ENCODE data around the gene C1QTNF7. TPM values are rescaled to one million over a fixed set of nuclear protein-coding genes. Genes with fewer than 3 reads are reported as not detected.
A peak's percentile ranks its signal among the peaks of the same experiment; 100 is the strongest.

Gene C1QTNF7
- total RNA-seq, 1 experiment from 2014 or later = not detected

DNA sequence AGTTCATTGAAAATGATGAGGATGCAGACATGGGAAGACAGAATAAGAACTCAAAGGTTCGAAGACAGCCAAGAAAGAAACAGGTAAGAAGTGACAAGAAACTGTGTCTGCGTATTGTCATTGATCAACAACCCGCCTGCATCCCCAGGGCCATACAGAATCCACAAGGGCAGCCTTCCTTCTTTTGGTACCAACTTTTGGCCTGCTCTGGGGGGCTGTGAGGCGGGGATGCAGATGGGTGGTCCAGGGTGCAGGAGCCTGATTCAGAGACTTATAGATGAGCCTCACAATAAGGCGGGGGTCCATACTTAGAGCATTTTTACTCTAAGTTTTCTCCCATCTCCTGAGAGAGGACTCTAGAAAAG is 50.9 kb downstream of the C1QTNF7 start:
- Histone ChIP-seq H3K36me3 (ENCODE audit: insufficient read depth, low read length) (no peaks in the 10 kb centered on the region), H3K9ac (ENCODE audit: low read length) (no peak overlapping the region), H2AFZ (ENCODE audit: low read length) (no peak overlapping the region), H3K4me2 (ENCODE audit: low read depth, low read length, poor library complexity, severe bottlenecking) (no peak overlapping the region), H3K4me1 (ENCODE audit: low read length) (peaks cover 15% of the 10 kb centered on the region), H4K20me1 (ENCODE audit: insufficient read depth, low read depth, low read length) (no peaks in the 10 kb centered on the region), H3K27ac (ENCODE audit: low read length) (no peak overlapping the region), H3K27me3 (ENCODE audit: low read length) (no peaks in the 10 kb centered on the region), H3K9me3 (ENCODE audit: low read length) (no peaks in the 10 kb centered on the region), H3K4me3 (ENCODE audit: low read length) (no peak overlapping the region), H3K9me2 (replicated peaks; ENCODE audit: insufficient read depth, low read length) (no peaks in the 10 kb centered on the region), H3K79me2 (ENCODE audit: low read length) (no peaks in the 10 kb centered on the region)
- no peak for DNase-seq

DNA sequence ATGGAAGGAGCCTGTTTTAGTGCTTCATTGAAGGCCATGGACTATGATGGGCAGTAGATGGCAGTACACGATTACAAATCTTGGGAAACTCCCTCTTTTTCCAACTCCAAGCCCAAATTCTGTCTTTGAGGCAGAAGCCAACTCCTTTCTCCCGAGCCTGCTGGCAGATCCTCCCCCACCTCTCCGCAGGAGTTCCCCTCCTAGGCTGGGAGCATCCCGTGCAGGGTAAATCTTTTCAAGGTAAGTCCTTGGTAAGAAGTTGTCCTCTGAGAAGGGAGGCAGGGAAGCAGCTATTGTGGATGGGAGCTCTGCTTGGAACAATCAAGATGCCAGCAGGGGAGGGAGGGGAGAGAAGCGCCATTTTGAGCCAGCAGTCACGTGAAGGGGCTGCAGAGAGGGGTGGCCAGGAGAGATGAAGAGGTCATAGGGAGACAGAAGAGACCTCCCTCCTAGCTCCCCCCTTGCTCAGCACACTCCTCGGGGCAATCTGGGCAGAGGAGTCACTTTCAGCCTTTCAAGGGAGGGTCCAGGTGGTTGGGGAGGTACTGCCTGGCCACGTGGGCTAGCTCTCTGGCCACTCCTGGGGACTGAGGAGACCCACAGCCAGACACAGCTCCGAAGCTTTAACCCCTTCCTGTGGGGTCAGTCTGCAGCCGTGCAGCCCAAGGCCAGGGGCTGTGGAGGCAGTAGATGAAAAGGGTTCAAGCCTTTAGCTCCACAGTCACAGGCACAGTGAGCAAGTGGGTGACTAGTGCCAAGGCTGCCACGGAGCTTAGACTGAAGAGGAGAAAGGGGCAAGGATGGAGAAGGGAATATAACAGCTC is 51.5 kb downstream of the C1QTNF7 start:
- Histone ChIP-seq H2AFZ (ENCODE audit: low read length) (no peak overlapping the region), H3K4me3 (ENCODE audit: low read length) (peak overlapping the region; percentile 1; the same call in 1 of the 2 replicates), H3K9ac (ENCODE audit: low read length) (no peak overlapping the region), H3K27ac (ENCODE audit: low read length) (no peak overlapping the region), H3K9me2 (replicated peaks; ENCODE audit: insufficient read depth, low read length) (no peaks in the 10 kb centered on the region), H4K20me1 (ENCODE audit: insufficient read depth, low read depth, low read length) (no peaks in the 10 kb centered on the region), H3K4me2 (ENCODE audit: low read depth, low read length, poor library complexity, severe bottlenecking) (peak overlapping the region; percentile 19), H3K9me3 (ENCODE audit: low read length) (no peaks in the 10 kb centered on the region), H3K79me2 (ENCODE audit: low read length) (no peaks in the 10 kb centered on the region), H3K27me3 (ENCODE audit: low read length) (no peaks in the 10 kb centered on the region), H3K4me1 (ENCODE audit: low read length) (peaks cover 15% of the 10 kb centered on the region), H3K36me3 (ENCODE audit: insufficient read depth, low read length) (no peaks in the 10 kb centered on the region)
- peak; percentile 74 for DNase-seq

DNA sequence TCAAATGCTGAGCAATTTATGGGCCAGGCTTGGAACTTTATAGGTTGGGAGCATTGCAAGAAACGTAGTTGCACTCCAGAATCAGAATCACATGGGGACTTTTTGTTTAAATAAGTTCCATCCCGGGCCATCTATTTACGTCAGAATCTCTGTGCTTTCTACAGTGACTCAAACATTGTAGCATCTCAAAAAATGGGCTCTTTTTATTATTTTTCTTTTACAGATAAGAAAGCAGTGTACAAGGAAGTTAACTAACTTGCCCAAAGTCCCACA is 52.0 kb downstream of the C1QTNF7 start:
- Histone ChIP-seq H2AFZ (ENCODE audit: low read length) (no peak overlapping the region), H3K79me2 (ENCODE audit: low read length) (no peaks in the 10 kb centered on the region), H3K4me2 (ENCODE audit: low read depth, low read length, poor library complexity, severe bottlenecking) (peak overlapping the region; percentile 19)

DNA sequence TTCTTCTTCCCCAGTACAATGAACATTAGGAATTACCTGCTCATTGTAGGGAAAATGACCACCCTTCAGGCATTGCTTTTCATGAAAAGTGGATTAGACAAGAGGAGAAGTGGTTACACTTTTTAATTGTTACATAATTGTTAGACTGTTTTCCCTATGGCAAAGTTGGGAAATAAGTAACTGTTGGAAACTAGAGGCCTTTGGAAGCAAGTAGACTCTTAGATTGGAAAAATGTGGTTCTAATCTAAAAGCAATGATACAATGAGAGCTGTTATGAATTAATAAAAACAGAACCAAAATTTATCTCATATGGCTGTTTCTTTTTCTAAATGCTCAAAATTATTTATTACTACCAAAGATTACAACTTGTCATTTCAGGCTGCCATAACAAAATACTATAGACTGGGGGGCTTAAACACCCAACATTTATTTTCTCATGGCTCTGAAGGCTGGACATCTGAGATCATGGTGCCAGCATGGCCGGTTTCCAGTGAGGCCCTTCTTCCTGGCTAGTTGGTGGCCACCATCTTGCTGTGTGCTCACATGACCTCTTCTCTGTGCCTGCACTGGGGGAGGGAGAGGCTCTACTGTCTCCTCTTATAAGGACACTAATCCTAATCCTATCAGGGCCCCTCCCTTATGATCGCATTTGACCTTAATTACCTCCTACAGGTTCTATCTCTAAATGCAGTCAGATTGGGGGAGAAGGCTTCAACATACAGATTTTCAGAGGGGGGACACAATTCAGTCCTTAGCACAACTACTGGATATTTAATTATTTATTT is 54.3 kb downstream of the C1QTNF7 start:
- Histone ChIP-seq H3K27ac (ENCODE audit: low read length) (no peak overlapping the region), H3K9me2 (replicated peaks; ENCODE audit: insufficient read depth, low read length) (no peaks in the 10 kb centered on the region), H3K9me3 (ENCODE audit: low read length) (no peaks in the 10 kb centered on the region), H4K20me1 (ENCODE audit: insufficient read depth, low read depth, low read length) (no peaks in the 10 kb centered on the region), H2AFZ (ENCODE audit: low read length) (no peak overlapping the region), H3K79me2 (ENCODE audit: low read length) (no peaks in the 10 kb centered on the region), H3K36me3 (ENCODE audit: insufficient read depth, low read length) (no peaks in the 10 kb centered on the region), H3K4me1 (ENCODE audit: low read length) (peaks cover 6% of the 10 kb centered on the region; the same call in 1 of the 2 replicates), H3K4me2 (ENCODE audit: low read depth, low read length, poor library complexity, severe bottlenecking) (no peak overlapping the region), H3K27me3 (ENCODE audit: low read length) (no peaks in the 10 kb centered on the region), H3K9ac (ENCODE audit: low read length) (no peak overlapping the region), H3K4me3 (ENCODE audit: low read length) (no peak overlapping the region)
- no peak for DNase-seq

More for the DNA sequence above, 52.0 kb downstream of the C1QTNF7 start:
- Histone ChIP-seq H4K20me1 (ENCODE audit: insufficient read depth, low read depth, low read length) (no peaks in the 10 kb centered on the region), H3K27ac (ENCODE audit: low read length) (no peak overlapping the region), H3K9ac (ENCODE audit: low read length) (no peak overlapping the region), H3K9me2 (replicated peaks; ENCODE audit: insufficient read depth, low read length) (no peaks in the 10 kb centered on the region), H3K27me3 (ENCODE audit: low read length) (no peaks in the 10 kb centered on the region), H3K4me1 (ENCODE audit: low read length) (peaks cover 15% of the 10 kb centered on the region), H3K9me3 (ENCODE audit: low read length) (no peaks in the 10 kb centered on the region), H3K4me3 (ENCODE audit: low read length) (no peak overlapping the region), H3K36me3 (ENCODE audit: insufficient read depth, low read length) (no peaks in the 10 kb centered on the region)
- no peak for DNase-seq

DNA sequence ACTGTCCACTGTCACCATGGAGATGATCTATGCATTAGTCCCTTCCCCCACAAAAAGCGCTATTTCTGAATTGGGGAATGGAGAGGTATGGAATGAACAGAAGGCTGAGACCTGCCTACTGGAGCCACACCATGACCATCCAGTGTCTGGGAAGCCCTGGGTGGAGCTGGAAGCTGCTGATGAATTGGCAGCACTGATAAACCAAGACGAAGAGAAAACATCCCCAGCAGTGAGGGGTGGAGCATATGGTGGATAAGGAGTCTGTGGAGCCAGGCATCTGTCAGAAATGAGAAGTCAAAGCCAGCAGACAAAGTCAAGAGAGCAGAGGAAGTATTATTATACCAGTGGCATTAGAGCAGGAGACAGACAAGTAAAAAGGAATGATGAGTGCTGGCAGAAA is 55.0 kb downstream of the C1QTNF7 start:
- H3K4me1 ChIP-seq (ENCODE audit: low read length) = peaks cover 6% of the 10 kb centered on the region; the same call in 1 of the 2 replicates
- no peak for DNase-seq
- H3K9ac ChIP-seq (ENCODE audit: low read length) = no peak overlapping the region
- H3K27ac ChIP-seq (ENCODE audit: low read length) = no peak overlapping the region
- no peak overlapping the region for H3K4me3 ChIP-seq (ENCODE audit: low read length)
- no peaks in the 10 kb centered on the region for H3K36me3 ChIP-seq (ENCODE audit: insufficient read depth, low read length)
- no peak overlapping the region for H2AFZ ChIP-seq (ENCODE audit: low read length)
- no peak overlapping the region for H3K4me2 ChIP-seq (ENCODE audit: low read depth, low read length, poor library complexity, severe bottlenecking)
- H3K27me3 ChIP-seq (ENCODE audit: low read length) = no peaks in the 10 kb centered on the region
- no peaks in the 10 kb centered on the region for H3K79me2 ChIP-seq (ENCODE audit: low read length)
- H3K9me3 ChIP-seq (ENCODE audit: low read length) = no peaks in the 10 kb centered on the region
- no peaks in the 10 kb centered on the region for H4K20me1 ChIP-seq (ENCODE audit: insufficient read depth, low read depth, low read length)
- no peaks in the 10 kb centered on the region for H3K9me2 ChIP-seq (replicated peaks; ENCODE audit: insufficient read depth, low read length)

DNA sequence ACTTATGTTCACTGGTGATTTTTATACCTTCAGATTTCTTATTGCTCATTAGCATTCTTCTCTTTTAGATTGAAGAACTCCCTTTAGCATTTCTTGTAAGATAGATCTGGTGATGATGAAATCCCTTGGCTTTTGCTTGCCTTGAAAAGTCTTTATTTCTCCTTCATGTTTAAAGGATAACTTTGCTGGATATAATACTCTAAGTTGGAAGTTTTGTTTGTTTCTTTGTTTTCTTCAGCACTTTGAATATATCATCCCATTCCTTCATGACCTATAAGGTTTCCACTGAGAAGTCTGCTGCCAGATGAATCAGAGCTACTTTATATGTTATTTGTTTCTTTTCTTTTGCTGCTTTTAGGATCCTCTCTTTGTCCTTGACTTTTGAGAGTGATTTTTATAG is 60.3 kb downstream of the C1QTNF7 start:
- Histone ChIP-seq H3K79me2 (ENCODE audit: low read length) (no peaks in the 10 kb centered on the region), H3K27ac (ENCODE audit: low read length) (no peak overlapping the region), H3K9me2 (replicated peaks; ENCODE audit: insufficient read depth, low read length) (no peaks in the 10 kb centered on the region), H3K9me3 (ENCODE audit: low read length) (no peaks in the 10 kb centered on the region), H3K4me3 (ENCODE audit: low read length) (no peak overlapping the region), H3K36me3 (ENCODE audit: insufficient read depth, low read length) (no peaks in the 10 kb centered on the region), H3K27me3 (ENCODE audit: low read length) (no peaks in the 10 kb centered on the region), H2AFZ (ENCODE audit: low read length) (no peak overlapping the region), H3K4me1 (ENCODE audit: low read length) (no peaks in the 10 kb centered on the region), H4K20me1 (ENCODE audit: insufficient read depth, low read depth, low read length) (no peaks in the 10 kb centered on the region), H3K9ac (ENCODE audit: low read length) (no peak overlapping the region), H3K4me2 (ENCODE audit: low read depth, low read length, poor library complexity, severe bottlenecking) (no peak overlapping the region)
- no peak for DNase-seq

DNA sequence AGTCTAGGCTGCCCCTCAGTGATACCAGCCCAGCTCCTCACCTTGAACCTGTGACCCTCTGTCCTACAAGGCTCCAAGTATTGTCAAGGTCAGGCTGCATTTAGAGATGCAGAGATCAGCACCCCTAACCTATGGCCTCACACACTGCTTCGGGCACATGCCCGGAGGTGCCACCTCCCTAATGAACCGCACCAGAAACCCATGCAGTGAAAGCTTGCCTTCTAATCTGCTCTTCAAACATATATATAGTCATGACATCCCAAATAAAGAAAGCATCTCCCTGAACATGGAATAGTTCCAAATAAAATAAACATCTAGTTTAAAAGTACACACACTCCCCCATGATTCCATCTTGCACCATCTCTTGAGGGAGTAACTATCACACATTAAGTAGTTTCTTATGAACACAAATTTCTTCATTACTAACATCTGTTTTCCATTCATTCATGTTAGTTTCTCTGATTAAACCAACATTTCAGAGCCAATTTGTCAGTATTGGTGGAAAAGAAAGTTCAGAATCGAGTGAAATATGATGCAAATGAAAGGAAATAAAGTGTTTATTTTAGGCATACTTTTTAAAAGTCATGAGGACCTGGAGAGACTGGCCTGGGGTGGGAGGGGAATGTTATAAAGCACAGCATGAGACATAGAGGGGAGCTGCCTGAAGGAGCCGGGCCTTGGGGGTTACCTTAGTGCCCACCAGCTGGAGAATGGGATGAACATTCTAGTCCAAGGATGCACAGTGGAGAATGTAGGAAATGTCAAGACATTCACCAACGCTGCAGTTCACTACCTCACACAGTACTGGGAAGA is 61.0 kb downstream of the C1QTNF7 start:
- no peaks in the 10 kb centered on the region for H3K4me1 ChIP-seq (ENCODE audit: low read length)
- no peak overlapping the region for H3K9ac ChIP-seq (ENCODE audit: low read length)
- H3K9me3 ChIP-seq (ENCODE audit: low read length) = no peaks in the 10 kb centered on the region
- no peak for DNase-seq
- H3K36me3 ChIP-seq (ENCODE audit: insufficient read depth, low read length) = no peaks in the 10 kb centered on the region
- H3K9me2 ChIP-seq (replicated peaks; ENCODE audit: insufficient read depth, low read length) = no peaks in the 10 kb centered on the region
- no peaks in the 10 kb centered on the region for H3K79me2 ChIP-seq (ENCODE audit: low read length)
- H2AFZ ChIP-seq (ENCODE audit: low read length) = no peak overlapping the region
- H3K4me2 ChIP-seq (ENCODE audit: low read depth, low read length, poor library complexity, severe bottlenecking) = no peak overlapping the region
- H3K4me3 ChIP-seq (ENCODE audit: low read length) = no peak overlapping the region
- H3K27ac ChIP-seq (ENCODE audit: low read length) = no peak overlapping the region
- no peaks in the 10 kb centered on the region for H3K27me3 ChIP-seq (ENCODE audit: low read length)
- H4K20me1 ChIP-seq (ENCODE audit: insufficient read depth, low read depth, low read length) = no peaks in the 10 kb centered on the region

DNA sequence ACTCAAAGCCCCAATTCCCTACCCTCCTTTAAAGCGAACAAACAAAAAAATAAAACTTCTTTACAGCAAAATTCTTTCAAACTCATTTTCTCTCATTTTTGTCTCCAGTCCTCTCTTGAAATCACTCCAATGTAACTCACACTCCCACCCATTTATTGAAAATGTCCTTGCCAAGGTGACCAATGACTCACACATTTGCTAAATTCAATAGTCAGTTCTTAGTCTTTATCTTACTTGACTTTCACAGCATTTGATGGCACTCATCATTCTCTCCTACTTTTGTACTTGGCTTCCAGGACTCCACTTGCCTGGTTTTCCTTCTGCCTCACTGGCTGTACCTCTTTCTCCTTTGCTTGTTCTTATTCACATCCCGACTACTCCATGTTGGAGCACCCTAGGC is 61.7 kb downstream of the C1QTNF7 start:
- no peaks in the 10 kb centered on the region for H3K4me1 ChIP-seq (ENCODE audit: low read length)
- no peaks in the 10 kb centered on the region for H3K36me3 ChIP-seq (ENCODE audit: insufficient read depth, low read length)
- H3K9me3 ChIP-seq (ENCODE audit: low read length) = no peaks in the 10 kb centered on the region
- no peak overlapping the region for H3K4me2 ChIP-seq (ENCODE audit: low read depth, low read length, poor library complexity, severe bottlenecking)
- H3K27me3 ChIP-seq (ENCODE audit: low read length) = no peaks in the 10 kb centered on the region
- H3K9me2 ChIP-seq (replicated peaks; ENCODE audit: insufficient read depth, low read length) = no peaks in the 10 kb centered on the region
- no peaks in the 10 kb centered on the region for H3K79me2 ChIP-seq (ENCODE audit: low read length)
- DNase-seq = no peak
- H4K20me1 ChIP-seq (ENCODE audit: insufficient read depth, low read depth, low read length) = no peaks in the 10 kb centered on the region
- no peak overlapping the region for H3K4me3 ChIP-seq (ENCODE audit: low read length)
- H3K27ac ChIP-seq (ENCODE audit: low read length) = no peak overlapping the region
- H2AFZ ChIP-seq (ENCODE audit: low read length) = no peak overlapping the region
- no peak overlapping the region for H3K9ac ChIP-seq (ENCODE audit: low read length)

Measured in Karpas-422 (cell line).